ENCODE data around the gene HSP90B1.

DNA sequence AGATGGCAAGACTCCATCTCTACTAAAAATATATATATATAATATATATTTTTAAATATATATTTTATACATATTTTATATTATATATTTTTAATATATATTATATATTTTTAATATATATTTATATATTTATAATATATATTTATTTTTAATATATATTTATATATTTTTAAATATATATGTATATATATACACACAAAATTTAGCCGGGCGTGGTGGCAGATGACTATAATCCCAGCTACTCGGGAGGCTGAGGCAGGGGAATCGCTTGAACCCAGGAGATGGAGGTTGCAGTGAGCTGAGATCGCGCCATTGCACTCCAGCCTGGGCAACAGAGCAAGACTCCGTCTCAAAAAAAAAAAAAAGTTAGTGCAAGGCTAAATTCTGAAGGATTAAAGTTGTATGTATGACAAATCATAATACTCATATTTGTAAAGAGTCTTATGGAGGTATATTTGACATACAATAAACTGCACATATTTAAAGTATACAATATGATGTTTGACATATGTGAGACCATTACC, 27.7 kb downstream of the HSP90B1 start:
- TF ChIP-seq, protein P1, sequence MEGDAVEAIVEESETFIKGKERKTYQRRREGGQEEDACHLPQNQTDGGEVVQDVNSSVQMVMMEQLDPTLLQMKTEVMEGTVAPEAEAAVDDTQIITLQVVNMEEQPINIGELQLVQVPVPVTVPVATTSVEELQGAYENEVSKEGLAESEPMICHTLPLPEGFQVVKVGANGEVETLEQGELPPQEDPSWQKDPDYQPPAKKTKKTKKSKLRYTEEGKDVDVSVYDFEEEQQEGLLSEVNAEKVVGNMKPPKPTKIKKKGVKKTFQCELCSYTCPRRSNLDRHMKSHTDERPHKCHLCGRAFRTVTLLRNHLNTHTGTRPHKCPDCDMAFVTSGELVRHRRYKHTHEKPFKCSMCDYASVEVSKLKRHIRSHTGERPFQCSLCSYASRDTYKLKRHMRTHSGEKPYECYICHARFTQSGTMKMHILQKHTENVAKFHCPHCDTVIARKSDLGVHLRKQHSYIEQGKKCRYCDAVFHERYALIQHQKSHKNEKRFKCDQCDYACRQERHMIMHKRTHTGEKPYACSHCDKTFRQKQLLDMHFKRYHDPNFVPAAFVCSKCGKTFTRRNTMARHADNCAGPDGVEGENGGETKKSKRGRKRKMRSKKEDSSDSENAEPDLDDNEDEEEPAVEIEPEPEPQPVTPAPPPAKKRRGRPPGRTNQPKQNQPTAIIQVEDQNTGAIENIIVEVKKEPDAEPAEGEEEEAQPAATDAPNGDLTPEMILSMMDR (IDR thresholded peaks at IDR 0.05): no peak
- no peak for TF ChIP-seq POLR2A (IDR thresholded peaks at IDR 0.05)

Measured in stomach (tissue), 4 donors.